ENCODE measurements around the gene ERC2. TPM values are rescaled to one million over a fixed set of nuclear protein-coding genes. Genes with fewer than 3 reads are reported as not detected.
A peak's percentile ranks its signal among the peaks of the same experiment; 100 is the strongest.

ERC2 gene
- total RNA-seq, 1 donor from 2014 or later, result 0.76 TPM

GRCh38 chr3:55480911-55481743 is 987.1 kb downstream of the ERC2 start:
- ATAC-seq, result no peak

GRCh38 chr3:55477306-55478303 is 990.7 kb downstream of the ERC2 start:
- ATAC-seq, result no peak
- DNase-seq (ENCODE audit: missing footprints), result no peak
- intact Hi-C loops (cut with DNase I), result no loop called here

More at GRCh38 chr3:55480911-55481743, 987.1 kb downstream of the ERC2 start:
- intact Hi-C loops (cut with DNase I), result loop anchor here (10.0 kb wide), 2 partner anchors 526 to 626 kb away; no protein-coding TSS in a partner anchor
- DNase-seq (ENCODE audit: missing footprints), result peak; percentile 65

- no peak for DNase-seq (ENCODE audit: missing footprints)
- no peak for ATAC-seq
- intact Hi-C loops (cut with DNase I), result no loop called here
Measured at GRCh38 chr3:55476515-55476914, 991.8 kb downstream of the ERC2 start.

- intact Hi-C loops (cut with DNase I), result no loop called here
- ATAC-seq (no peak), DNase-seq (ENCODE audit: missing footprints) (no peak)
Measured at GRCh38 chr3:55474213-55474632, 994.0 kb downstream of the ERC2 start.

GRCh38 chr3:55473788-55474187 is 994.5 kb downstream of the ERC2 start:
- intact Hi-C loops (cut with DNase I), result no loop called here
- ATAC-seq (no peak), DNase-seq (ENCODE audit: missing footprints) (no peak)

- peak; percentile 97 for ATAC-seq
- peak; percentile 83 for DNase-seq (ENCODE audit: missing footprints)
Measured at GRCh38 chr3:55471522-55472280, 996.6 kb downstream of the ERC2 start.

GRCh38 chr3:55471084-55471483 is 997.2 kb downstream of the ERC2 start:
- no peak for DNase-seq (ENCODE audit: missing footprints)
- intact Hi-C loops (cut with DNase I), result no loop called here
- no peak for ATAC-seq

More at GRCh38 chr3:55471522-55472280, 996.6 kb downstream of the ERC2 start:
- intact Hi-C loops (cut with DNase I), result no loop called here

GRCh38 chr3:55469957-55470526 is 998.2 kb downstream of the ERC2 start:
- intact Hi-C loops (cut with DNase I), result no loop called here
- DNase-seq (ENCODE audit: missing footprints), result no peak
- no peak for ATAC-seq

- intact Hi-C loops (cut with DNase I), result no loop called here
- ATAC-seq (no peak), DNase-seq (ENCODE audit: missing footprints) (no peak)
Measured at GRCh38 chr3:55468251-55468650, 1000.0 kb downstream of the ERC2 start.

- DNase-seq (ENCODE audit: missing footprints), result no peak
- no peak for ATAC-seq
- intact Hi-C loops (cut with DNase I), result no loop called here
Measured at GRCh38 chr3:55467099-55467498, 1001.2 kb downstream of the ERC2 start.

GRCh38 chr3:55466526-55466925 is 1001.7 kb downstream of the ERC2 start:
- DNase-seq (ENCODE audit: missing footprints) (no peak), ATAC-seq (no peak)
- intact Hi-C loops (cut with DNase I), result no loop called here

- DNase-seq (ENCODE audit: missing footprints) (no peak), ATAC-seq (no peak)
- intact Hi-C loops (cut with DNase I), result no loop called here
Measured at GRCh38 chr3:55461896-55462295, 1006.4 kb downstream of the ERC2 start.

- DNase-seq (ENCODE audit: missing footprints), result no peak
- intact Hi-C loops (cut with DNase I), result no loop called here
- no peak for ATAC-seq
Measured at GRCh38 chr3:55459838-55460237, 1008.4 kb downstream of the ERC2 start.

Small RNA genes lying within 50 kb of the gene (microRNA-seq; reads per million reads assigned to microRNA genes)
- not detected for gene MIR3938

Other genes starting within 250 kb of the ERC2 start
- gene CCDC66, start 88.7 kb upstream of the ERC2 start, total RNA-seq, result 12.5 TPM
- 25.1 TPM for gene TASOR, start 214.8 kb upstream of the ERC2 start, total RNA-seq

Data from Right ventricle myocardium inferior (tissue), 1 donor.